B cell (primary cell): ENCODE results near the gene OR6K2. TPM values are rescaled to one million over a fixed set of nuclear protein-coding genes. Genes with fewer than 3 reads are reported as not detected.

Experiments
- ATAC-seq: fragments of 200-7000 bp; cut with Tn5 transposase; one replicate; pipeline ENCODE4 v1.10.0; 2021; ENCODE audit warnings: low read depth, mild to moderate bottlenecking, moderate number of reproducible peaks, moderate library complexity
- CTCF ChIA-PET: fragments of 350-600 bp; sonication (Branson Sonifier 250); formaldehyde crosslinking; loops from one replicate; lab custom pipeline; 2021; ENCODE audit warnings: antibody characterized with exemption, inconsistent platforms; lab: Charles Lee
- POLR2A ChIA-PET: fragments of 350-600 bp; sonication (Branson Sonifier 250); formaldehyde crosslinking; loops from one replicate; lab custom pipeline; 2021; ENCODE audit warnings: antibody characterized with exemption; lab: Charles Lee
- DNase-seq: peaks from one replicate; pipeline ENCODE4 v3.0.0; 2013
- H2AFZ ChIP-seq: 2 replicates; pipeline ENCODE4 v1.6.1; 2012; ENCODE audit warnings: mild to moderate bottlenecking, low read depth, low read length; ENCODE audit not compliant: insufficient read depth, poor library complexity, severe bottlenecking
- H3K27ac ChIP-seq, 2 donors: 1 replicate in 1 of 2; 2 replicates in 1 of 2; pipeline ENCODE4 v1.5.1; 2012 to 2013; ENCODE audit warnings: low read length in 2 of 2, mild to moderate bottlenecking in 2 of 2, moderate library complexity in 1 of 2
- H3K27me3 ChIP-seq, 4 experiments: fragments of 200-600 bp in 1 of 4; sonication (generic) in 1 of 4; replicated peaks in 1 of 4; 1 replicate in 2 of 4; 2 replicates in 2 of 4; pipeline versions ENCODE4 v1.6.1 to v1.7.0; 2013 to 2016; ENCODE audit warnings: low read length in 3 of 4, mild to moderate bottlenecking in 2 of 4, mixed read lengths in 1 of 4, moderate library complexity in 1 of 4; ENCODE audit not compliant: insufficient read depth in 4 of 4, control insufficient read depth in 3 of 4; ENCODE audit errors: control extremely low read depth in 1 of 4
- H3K36me3 ChIP-seq, 2 experiments: replicated peaks in 1 of 2; 1 replicate in 1 of 2; 2 replicates in 1 of 2; pipeline versions ENCODE4 v1.6.1 to v1.7.1; 2013; ENCODE audit warnings: low read length in 1 of 2; ENCODE audit not compliant: insufficient read depth in 2 of 2, control insufficient read depth in 1 of 2; ENCODE audit errors: control extremely low read depth in 1 of 2, extremely low read depth in 1 of 2
- H3K4me1 ChIP-seq, 2 donors: fragments of 200-600 bp in 1 of 2; sonication (generic) in 1 of 2; 1 replicate in 1 of 2; 2 replicates in 1 of 2; pipeline versions ENCODE4 v1.5.1 to v1.6.1; 2013 to 2017; ENCODE audit warnings: low read length in 2 of 2; ENCODE audit not compliant: control insufficient read depth in 2 of 2, insufficient read depth in 2 of 2
- H3K4me2 ChIP-seq: replicated peaks from 2 replicates; pipeline ENCODE3; 2012; ENCODE audit warnings: mild to moderate bottlenecking, low read depth, low read length; ENCODE audit not compliant: poor library complexity, severe bottlenecking
- H3K4me3 ChIP-seq, 5 experiments: fragments of 200-600 bp in 1 of 5; sonication (generic) in 1 of 5; 1 replicate in 3 of 5; 2 replicates in 2 of 5; pipeline versions ENCODE4 v1.5.1 to v1.7.0; 2011 to 2016; ENCODE audit warnings: low read length in 4 of 5, mild to moderate bottlenecking in 4 of 5, low read depth in 2 of 5, control low read depth in 1 of 5, moderate library complexity in 1 of 5; ENCODE audit not compliant: insufficient read depth in 1 of 5; ENCODE audit errors: control extremely low read depth in 1 of 5, extremely low read depth in 1 of 5
- H3K79me2 ChIP-seq: fragments of 200-600 bp; sonication (generic); one replicate; pipeline ENCODE4 v1.6.0; 2016; ENCODE audit warnings: low read length; ENCODE audit not compliant: control insufficient read depth, insufficient read depth
- H3K9ac ChIP-seq: fragments of 200-600 bp; sonication (generic); 2 replicates; pipeline ENCODE4 v1.6.1; 2017; ENCODE audit warnings: mild to moderate bottlenecking, low read length, moderate library complexity
- H3K9me3 ChIP-seq, 3 donors: one replicate each; pipeline versions ENCODE4 v1.6.1 to v1.7.1; 2013; ENCODE audit warnings: low read length in 2 of 3; ENCODE audit not compliant: control insufficient read depth in 2 of 3, insufficient read depth in 1 of 3; ENCODE audit errors: control extremely low read depth in 1 of 3
- H4K20me1 ChIP-seq: 2 replicates; pipeline ENCODE4 v1.6.0; 2012; ENCODE audit warnings: mild to moderate bottlenecking, low read length; ENCODE audit not compliant: insufficient read depth, control insufficient read depth, poor library complexity, severe bottlenecking
- H3K27ac Mint-ChIP-seq: one replicate; pipeline ENCODE4 v1.8.0; 2021; ENCODE audit warnings: mixed read lengths
- H3K27me3 Mint-ChIP-seq: one replicate; pipeline ENCODE4 v1.8.0; 2021; ENCODE audit warnings: mixed read lengths
- H3K4me1 Mint-ChIP-seq: one replicate; pipeline ENCODE4 v1.8.0; 2021; ENCODE audit warnings: mixed read lengths
- H3K4me3 Mint-ChIP-seq: one replicate; pipeline ENCODE4 v1.8.0; 2021; ENCODE audit warnings: mixed read lengths
- H3K9me3 Mint-ChIP-seq: one replicate; pipeline ENCODE4 v1.8.0; 2022; ENCODE audit warnings: mixed read lengths; ENCODE audit not compliant: insufficient read depth
- CTCF ChIP-seq: fragments of 200-600 bp; IDR thresholded peaks from one replicate; pipeline ENCODE4 v1.8.0; 2022; ENCODE audit warnings: antibody characterized with exemption, mild to moderate bottlenecking
- EZH2 ChIP-seq: IDR thresholded peaks from 2 replicates; pipeline ENCODE4 v1.6.1; 2012; ENCODE audit warnings: borderline replicate concordance, low read depth, mild to moderate bottlenecking, moderate library complexity, low read length; ENCODE audit not compliant: insufficient read depth, poor library complexity, severe bottlenecking
- WGBS: methylation state at CpG from one replicate; pipeline ENCODE4 v1.1.5; 2013; ENCODE audit warnings: missing lambda C conversion rate; ENCODE audit not compliant: insufficient coverage; 5-methylcytosine and 5-hydroxymethylcytosine counted together
- intact Hi-C: fragments of 100-400 bp; cut with micrococcal nuclease; formaldehyde crosslinking; loops from one replicate; pipeline ENCODE4 v1.10.0; 2022
- polyA minus RNA-seq: library from RNA; depleted of rRNA, polyadenylated mRNA; stranded (reverse); fragments of >200 nt; gene quantifications from 2 replicates; pipeline ENCODE4 v1.2.3, GENCODE V29; 2012
- polyA plus RNA-seq: library from polyadenylated mRNA; depleted of rRNA; stranded (reverse); fragments of >200 nt; gene quantifications from 2 replicates; pipeline ENCODE4 v1.2.3, GENCODE V29; 2012
- total RNA-seq, 2 donors: library from RNA; stranded (reverse); fragments of 120-200 nt in 1 of 2; gene quantifications; 1 replicate in 1 of 2; 2 replicates in 1 of 2; pipeline versions ENCODE4 v1.2.3 to v1.2.4, GENCODE V29; 2013 to 2022

The OR6K2 gene, protein sequence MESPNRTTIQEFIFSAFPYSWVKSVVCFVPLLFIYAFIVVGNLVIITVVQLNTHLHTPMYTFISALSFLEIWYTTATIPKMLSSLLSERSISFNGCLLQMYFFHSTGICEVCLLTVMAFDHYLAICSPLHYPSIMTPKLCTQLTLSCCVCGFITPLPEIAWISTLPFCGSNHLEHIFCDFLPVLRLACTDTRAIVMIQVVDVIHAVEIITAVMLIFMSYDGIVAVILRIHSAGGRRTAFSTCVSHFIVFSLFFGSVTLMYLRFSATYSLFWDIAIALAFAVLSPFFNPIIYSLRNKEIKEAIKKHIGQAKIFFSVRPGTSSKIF
- not detected in 2 replicates for total RNA-seq
- total RNA-seq (2013): not detected
- not detected in 2 replicates for polyA plus RNA-seq
- polyA minus RNA-seq: not detected in 2 replicates

GRCh38 chr1:158700552-158700951 is at the start of gene OR6K2:
Gene OR6K2, minus strand, starts transcription at chr1:158700652. Its CDS starts 0 bp downstream, at chr1:158700652.
- no peak within 1 kb of the TSS for H3K27ac Mint-ChIP-seq
- no peak within 1 kb of the TSS for H3K4me3 ChIP-seq
- no peak within 1 kb of the TSS for H2AFZ ChIP-seq
- DNase-seq (no peak), ATAC-seq (no peak)
- TF ChIP-seq CTCF (no peak), EZH2 (no peak)
- no peaks in the 10 kb centered on the region for H3K27me3 ChIP-seq
- H3K79me2 ChIP-seq: no peaks in the 10 kb centered on the region
- no peak within 1 kb of the TSS for H3K4me2 ChIP-seq
- H3K9me3 Mint-ChIP-seq: no peaks in the 10 kb centered on the region
- CTCF ChIA-PET: no interaction called here
- H3K9me3 ChIP-seq: no peaks in the 10 kb centered on the region
- no peak within 1 kb of the TSS for H3K4me3 Mint-ChIP-seq
- H3K27me3 Mint-ChIP-seq: peaks cover 24% of the 10 kb centered on the region
- H3K9ac ChIP-seq: no peak within 1 kb of the TSS
- POLR2A ChIA-PET: no interaction called here
- H3K36me3 ChIP-seq: no peaks in the 10 kb centered on the region
- H3K27ac ChIP-seq: no peak within 1 kb of the TSS
- no peaks in the 10 kb centered on the region for H3K4me1 Mint-ChIP-seq
- H3K4me1 ChIP-seq: no peaks in the 10 kb centered on the region
- H4K20me1 ChIP-seq: no peaks in the 10 kb centered on the region
- no CpG with 5 or more reads among the region's 4 CpGs for WGBS
- intact Hi-C loops: no loop called here

GRCh38 chr1:158735848-158736247 is 35.4 kb upstream of the OR6K2 start:
- Mint-ChIP-seq H3K4me1 (no peaks in the 10 kb centered on the region), H3K4me3 (no peak overlapping the region), H3K27ac (no peak overlapping the region), H3K27me3 (peaks cover 15% of the 10 kb centered on the region), H3K9me3 (no peaks in the 10 kb centered on the region)
- Histone ChIP-seq H3K4me1 (no peaks in the 10 kb centered on the region), H3K27me3 (peaks cover 0 to 3% (median 0%) of the 10 kb centered on the region in 4 experiments), H3K4me2 (no peak overlapping the region), H3K79me2 (no peaks in the 10 kb centered on the region), H3K9me3 (no peaks in the 10 kb centered on the region), H3K36me3 (no peaks in the 10 kb centered on the region), H3K9ac (no peak overlapping the region), H3K4me3 (no peak overlapping the region), H4K20me1 (no peaks in the 10 kb centered on the region), H2AFZ (no peak overlapping the region), H3K27ac (no peak overlapping the region)
- CTCF ChIA-PET: no interaction called here
- DNase-seq: no peak
- POLR2A ChIA-PET: no interaction called here
- no peak for ATAC-seq
- intact Hi-C loops: no loop called here
- no peak for TF ChIP-seq EZH2
- TF ChIP-seq CTCF: no peak
